Neural cell (in vitro differentiated cells): ENCODE results near the gene PRKAB1. TPM values are rescaled to one million over a fixed set of nuclear protein-coding genes. Genes with fewer than 3 reads are reported as not detected.

Experiments
- H2AFZ ChIP-seq: fragments of 200-600, 300-800 bp; sonication (generic), shearing (Covaris generic); 2 replicates; pipeline ENCODE4 v1.6.0; 2014; ENCODE audit warnings: low read depth, mild to moderate bottlenecking, antibody characterized with exemption, low read length, moderate library complexity
- H3F3A ChIP-seq: fragments of 200-600 bp; shearing (Covaris generic); 2 replicates; pipeline ENCODE4 v1.6.1; 2016; ENCODE audit warnings: mild to moderate bottlenecking, moderate library complexity, mixed read lengths, antibody characterized with exemption, low read length; ENCODE audit not compliant: insufficient read depth, poor library complexity, severe bottlenecking
- H3K27ac ChIP-seq: fragments of 200-600, 300-800 bp; sonication (generic), shearing (Covaris generic); 2 replicates; pipeline ENCODE4 v1.5.1; 2014; ENCODE audit warnings: mild to moderate bottlenecking, low read length, moderate library complexity
- H3K27me3 ChIP-seq: fragments of 300-800, 200-600 bp; sonication (generic), shearing (Covaris generic); 2 replicates; pipeline ENCODE4 v1.6.0; 2014; ENCODE audit warnings: mild to moderate bottlenecking, low read depth, low read length, moderate library complexity; ENCODE audit not compliant: insufficient read depth
- H3K36me3 ChIP-seq: fragments of 300-800, 200-600 bp; sonication (generic), shearing (Covaris generic); 2 replicates; pipeline ENCODE4 v1.5.1; 2014; ENCODE audit warnings: mild to moderate bottlenecking, antibody characterized with exemption, low read length, moderate library complexity; ENCODE audit not compliant: insufficient read depth
- H3K4me2 ChIP-seq: fragments of 300-800, 200-600 bp; sonication (generic), shearing (Covaris generic); 2 replicates; pipeline ENCODE4 v1.6.0; 2014; ENCODE audit warnings: mild to moderate bottlenecking, low read length
- H3K4me3 ChIP-seq: fragments of 300-800, 200-600 bp; sonication (generic), shearing (Covaris generic); 2 replicates; pipeline ENCODE4 v1.5.1; 2014; ENCODE audit warnings: mild to moderate bottlenecking, low read length, moderate library complexity
- H3K79me2 ChIP-seq: fragments of 200-600 bp; shearing (Covaris generic); replicated peaks from 2 replicates; pipeline ENCODE4 v1.6.0; 2014; ENCODE audit warnings: mild to moderate bottlenecking, low read length, moderate library complexity; ENCODE audit not compliant: insufficient read depth
- H3K9ac ChIP-seq: fragments of 300-800, 200-600 bp; sonication (generic), shearing (Covaris generic); 2 replicates; pipeline ENCODE4 v1.6.1; 2016; ENCODE audit warnings: mild to moderate bottlenecking, low read length, mixed read lengths
- H3K9me2 ChIP-seq: fragments of 200-600 bp; shearing (Covaris generic); 2 replicates; pipeline ENCODE4 v1.6.1; 2016; ENCODE audit warnings: mild to moderate bottlenecking, low read length, mixed read lengths; ENCODE audit not compliant: insufficient read depth
- H3K9me3 ChIP-seq: fragments of 200-600, 300-800 bp; sonication (generic), shearing (Covaris generic); 2 replicates; pipeline ENCODE4 v1.6.1; 2016; ENCODE audit warnings: mild to moderate bottlenecking, mixed run types, low read length, moderate library complexity, mixed read lengths
- H4K20me1 ChIP-seq: fragments of 200-600 bp; shearing (Covaris generic); 2 replicates; pipeline ENCODE4 v1.6.1; 2016; ENCODE audit warnings: mild to moderate bottlenecking, mixed run types; ENCODE audit not compliant: insufficient read depth
- CTCF ChIP-seq: fragments of 450-650 bp; IDR thresholded peaks from 2 replicates; pipeline ENCODE4 v1.5.1; 2014; ENCODE audit warnings: antibody characterized with exemption, mild to moderate bottlenecking, moderate library complexity; ENCODE audit not compliant: poor library complexity, severe bottlenecking
- EP300 ChIP-seq: fragments of 450-650 bp; conservative IDR thresholded peaks from 2 replicates; pipeline ENCODE4 v1.6.1; 2014; ENCODE audit warnings: antibody characterized with exemption, mild to moderate bottlenecking, moderate library complexity; ENCODE audit not compliant: poor library complexity, severe bottlenecking
- EZH2 ChIP-seq: fragments of 200-600, 300-800 bp; shearing (Covaris generic), sonication (generic); IDR thresholded peaks from 2 replicates; pipeline ENCODE4 v1.6.1; 2014; ENCODE audit warnings: antibody characterized with exemption, low read length, borderline replicate concordance, mild to moderate bottlenecking; ENCODE audit not compliant: insufficient read depth, poor library complexity, severe bottlenecking
- MXI1 ChIP-seq: fragments of 450-650 bp; conservative IDR thresholded peaks from 2 replicates; pipeline ENCODE4 v1.6.1; 2014; ENCODE audit warnings: antibody characterized with exemption, mild to moderate bottlenecking; ENCODE audit not compliant: poor library complexity, severe bottlenecking
- POLR2AphosphoS5 ChIP-seq: IDR thresholded peaks from 2 replicates; pipeline ENCODE4 v1.6.1; 2012
- RAD21 ChIP-seq: fragments of 450-650 bp; conservative IDR thresholded peaks from 2 replicates; pipeline ENCODE4 v1.6.1; 2014; ENCODE audit warnings: antibody characterized with exemption, mild to moderate bottlenecking, moderate library complexity
- SMC3 ChIP-seq: fragments of 450-650 bp; conservative IDR thresholded peaks from 2 replicates; pipeline ENCODE4 v1.6.1; 2014; ENCODE audit warnings: antibody characterized with exemption, mild to moderate bottlenecking, moderate library complexity; ENCODE audit not compliant: poor library complexity
- TAF1 ChIP-seq: IDR thresholded peaks from 2 replicates; pipeline ENCODE4 v1.6.1; 2012; ENCODE audit warnings: low read depth
- polyA plus RNA-seq: library from polyadenylated mRNA; depleted of rRNA; stranded (reverse); fragments of >200 nt; gene quantifications from 2 replicates; pipeline ENCODE4 v1.2.3, GENCODE V29; 2014
- TF ChIP-seq, protein P1 (sequence below): IDR thresholded peaks from 2 replicates; pipeline ENCODE4 v1.6.1; 2012; ENCODE audit warnings: borderline replicate concordance

PRKAB1 gene
- polyA plus RNA-seq, 1 donor from 2014 or later = 38.0 TPM

DNA sequence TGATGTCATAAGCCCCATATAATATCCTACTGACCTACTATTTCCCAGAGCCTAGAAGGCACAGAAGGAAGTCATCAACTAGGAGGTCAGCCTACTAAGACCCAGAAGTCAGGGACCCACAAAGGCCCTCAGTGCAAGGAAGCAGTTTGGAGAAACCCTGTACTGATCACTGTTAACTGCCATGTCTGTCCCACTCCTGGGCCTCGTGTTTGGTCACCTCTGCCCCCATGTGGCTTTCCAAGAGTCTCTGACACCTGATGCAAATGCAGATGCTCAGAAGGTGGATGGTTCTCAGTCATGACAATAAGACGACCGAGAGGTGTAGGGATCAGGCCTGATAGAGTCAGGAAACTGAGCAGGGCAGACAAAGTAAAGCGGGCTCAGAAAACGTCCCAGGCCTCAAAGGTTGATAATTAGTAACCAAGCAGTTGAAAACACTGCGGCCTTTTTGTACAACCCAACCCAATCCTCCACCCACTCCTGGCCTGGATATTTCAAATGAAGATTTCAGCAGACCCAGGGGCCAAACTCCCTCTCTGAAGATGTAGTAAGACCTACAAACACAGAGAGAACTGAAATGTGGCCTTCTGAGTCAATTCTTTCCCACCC is 23.4 kb downstream of the PRKAB1 start:
- H3K4me2 ChIP-seq = no peak overlapping the region
- H3K9me3 ChIP-seq = no peaks in the 10 kb centered on the region
- H3K36me3 ChIP-seq = no peaks in the 10 kb centered on the region
- H3K79me2 ChIP-seq = no peaks in the 10 kb centered on the region
- no peak overlapping the region for H3K27ac ChIP-seq
- no peaks in the 10 kb centered on the region for H4K20me1 ChIP-seq
- H3F3A ChIP-seq = no peaks in the 10 kb centered on the region
- no peak for TF ChIP-seq SMC3
- TF ChIP-seq POLR2AphosphoS5 = no peak
- no peak for TF ChIP-seq EZH2
- no peaks in the 10 kb centered on the region for H3K27me3 ChIP-seq
- no peak overlapping the region for H2AFZ ChIP-seq
- H3K9ac ChIP-seq = no peak overlapping the region
- no peak overlapping the region for H3K4me3 ChIP-seq
- no peaks in the 10 kb centered on the region for H3K9me2 ChIP-seq

DNA sequence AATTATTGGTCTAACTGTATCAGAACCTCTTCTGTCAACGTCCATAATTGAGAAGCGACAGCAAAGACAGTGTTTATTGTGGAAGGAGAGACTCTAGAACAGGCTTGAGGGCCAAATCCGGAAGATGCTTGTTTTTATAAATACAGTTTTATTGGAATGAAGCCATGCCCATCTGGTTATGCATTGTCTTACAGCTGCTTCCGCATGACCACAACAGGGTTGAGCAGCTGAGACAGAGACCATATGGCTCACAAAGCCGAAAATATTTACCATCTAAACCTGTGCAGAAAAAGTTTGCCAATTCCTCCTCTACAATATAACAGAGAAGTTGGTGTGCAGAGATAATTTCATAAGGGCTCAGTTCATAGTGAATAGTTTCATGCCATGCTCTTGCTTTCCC is 24.5 kb downstream of the PRKAB1 start:
- Histone ChIP-seq H3F3A (no peaks in the 10 kb centered on the region), H3K27me3 (no peaks in the 10 kb centered on the region), H3K4me2 (no peak overlapping the region), H3K36me3 (no peaks in the 10 kb centered on the region), H3K9me3 (no peaks in the 10 kb centered on the region), H2AFZ (no peak overlapping the region), H4K20me1 (no peaks in the 10 kb centered on the region), H3K27ac (no peak overlapping the region), H3K9me2 (no peaks in the 10 kb centered on the region), H3K79me2 (no peaks in the 10 kb centered on the region), H3K9ac (no peak overlapping the region), H3K4me3 (no peak overlapping the region)
- TF ChIP-seq TAF1 = no peak
- no peak for TF ChIP-seq EP300
- TF ChIP-seq POLR2AphosphoS5 = no peak
- TF ChIP-seq RAD21 = no peak
- TF ChIP-seq MXI1 = no peak
- TF ChIP-seq, protein P1, sequence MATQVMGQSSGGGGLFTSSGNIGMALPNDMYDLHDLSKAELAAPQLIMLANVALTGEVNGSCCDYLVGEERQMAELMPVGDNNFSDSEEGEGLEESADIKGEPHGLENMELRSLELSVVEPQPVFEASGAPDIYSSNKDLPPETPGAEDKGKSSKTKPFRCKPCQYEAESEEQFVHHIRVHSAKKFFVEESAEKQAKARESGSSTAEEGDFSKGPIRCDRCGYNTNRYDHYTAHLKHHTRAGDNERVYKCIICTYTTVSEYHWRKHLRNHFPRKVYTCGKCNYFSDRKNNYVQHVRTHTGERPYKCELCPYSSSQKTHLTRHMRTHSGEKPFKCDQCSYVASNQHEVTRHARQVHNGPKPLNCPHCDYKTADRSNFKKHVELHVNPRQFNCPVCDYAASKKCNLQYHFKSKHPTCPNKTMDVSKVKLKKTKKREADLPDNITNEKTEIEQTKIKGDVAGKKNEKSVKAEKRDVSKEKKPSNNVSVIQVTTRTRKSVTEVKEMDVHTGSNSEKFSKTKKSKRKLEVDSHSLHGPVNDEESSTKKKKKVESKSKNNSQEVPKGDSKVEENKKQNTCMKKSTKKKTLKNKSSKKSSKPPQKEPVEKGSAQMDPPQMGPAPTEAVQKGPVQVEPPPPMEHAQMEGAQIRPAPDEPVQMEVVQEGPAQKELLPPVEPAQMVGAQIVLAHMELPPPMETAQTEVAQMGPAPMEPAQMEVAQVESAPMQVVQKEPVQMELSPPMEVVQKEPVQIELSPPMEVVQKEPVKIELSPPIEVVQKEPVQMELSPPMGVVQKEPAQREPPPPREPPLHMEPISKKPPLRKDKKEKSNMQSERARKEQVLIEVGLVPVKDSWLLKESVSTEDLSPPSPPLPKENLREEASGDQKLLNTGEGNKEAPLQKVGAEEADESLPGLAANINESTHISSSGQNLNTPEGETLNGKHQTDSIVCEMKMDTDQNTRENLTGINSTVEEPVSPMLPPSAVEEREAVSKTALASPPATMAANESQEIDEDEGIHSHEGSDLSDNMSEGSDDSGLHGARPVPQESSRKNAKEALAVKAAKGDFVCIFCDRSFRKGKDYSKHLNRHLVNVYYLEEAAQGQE = no peak
- no peak for TF ChIP-seq EZH2

DNA sequence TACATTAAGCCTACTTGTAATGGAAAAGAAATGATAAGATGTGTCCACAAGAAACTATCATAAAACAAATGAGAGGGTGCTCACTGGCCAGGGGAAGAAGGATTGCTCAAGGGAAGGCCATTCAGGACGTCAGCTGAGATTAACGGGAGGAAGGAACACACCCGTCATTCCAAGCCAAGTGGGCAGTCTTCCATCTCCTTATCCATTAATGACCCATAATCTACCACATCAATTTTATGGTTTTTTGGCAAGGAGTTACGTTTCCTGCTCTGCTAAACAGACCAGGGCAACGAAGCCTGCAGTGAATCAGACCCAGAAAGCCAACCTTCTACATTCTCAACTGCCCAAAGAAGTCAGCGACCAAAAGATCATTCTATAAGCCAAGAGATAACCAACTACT is 25.1 kb downstream of the PRKAB1 start:
- TF ChIP-seq RAD21 = no peak
- TF ChIP-seq EZH2 = no peak
- no peak for TF ChIP-seq TAF1
- no peak for TF ChIP-seq EP300
- no peak for TF ChIP-seq MXI1
- no peak for TF ChIP-seq POLR2AphosphoS5
- no peak for TF ChIP-seq SMC3
- TF ChIP-seq CTCF = no peak
- H3K79me2 ChIP-seq = no peaks in the 10 kb centered on the region
- no peaks in the 10 kb centered on the region for H3K27me3 ChIP-seq
- H3K9me3 ChIP-seq = no peaks in the 10 kb centered on the region
- no peak overlapping the region for H3K9ac ChIP-seq
- no peaks in the 10 kb centered on the region for H3K9me2 ChIP-seq
- no peak overlapping the region for H2AFZ ChIP-seq
- H3K36me3 ChIP-seq = no peaks in the 10 kb centered on the region
- no peak overlapping the region for H3K27ac ChIP-seq
- no peak overlapping the region for H3K4me3 ChIP-seq
- H3K4me2 ChIP-seq = no peak overlapping the region
- H3F3A ChIP-seq = no peaks in the 10 kb centered on the region
- no peaks in the 10 kb centered on the region for H4K20me1 ChIP-seq
